ENCODE data around the gene ANO1. TPM values are rescaled to one million over a fixed set of nuclear protein-coding genes. Genes with fewer than 3 reads are reported as not detected.

Gene ANO1
- polyA plus RNA-seq, 3 donors, result not detected

DNA sequence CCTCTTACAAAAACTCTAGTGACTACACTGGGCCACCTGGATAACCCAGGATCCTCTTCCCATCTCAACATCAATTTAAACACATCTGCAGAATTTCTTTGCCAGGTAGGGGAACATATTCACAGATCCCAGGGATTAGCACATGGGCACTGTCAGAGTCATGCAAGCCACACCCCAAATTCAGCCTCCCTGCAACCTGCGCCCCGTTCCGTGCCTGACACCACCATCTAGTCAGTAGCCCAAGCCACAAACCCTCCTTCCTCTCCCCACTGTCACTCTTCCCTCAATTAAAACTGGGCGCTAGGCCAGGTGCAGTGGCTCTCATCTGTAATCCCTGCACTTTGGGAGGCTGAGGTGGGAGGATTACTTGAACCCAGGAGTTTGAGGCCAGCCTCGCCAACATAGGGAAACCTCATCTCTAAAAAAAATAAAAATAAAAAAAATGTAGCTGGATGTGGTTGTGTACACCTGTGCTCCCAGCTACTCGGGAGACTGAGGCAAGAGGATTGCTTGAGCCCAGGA is 131.3 kb downstream of the ANO1 start:
- Histone ChIP-seq H3K4me2 (replicated peaks; ENCODE audit: extremely low read depth, low read length, poor library complexity, severe bottlenecking) (no peak overlapping the region), H3K4me3 (replicated peaks in 1 of 3; ENCODE audit: low read depth in 2 of 3, low read length in 3 of 3) (no peak overlapping the region), H3K36me3 (replicated peaks in 1 of 2; ENCODE audit: control insufficient read depth in 1 of 2, insufficient read depth in 2 of 2, low read length in 2 of 2) (peaks cover 36 to 50% of the 10 kb centered on the region in 2 donors), H3K9ac (ENCODE audit: insufficient read depth, low read length, poor library complexity, severe bottlenecking) (no peak overlapping the region), H3K4me1 (ENCODE audit: control insufficient read depth in 1 of 2, insufficient read depth in 2 of 2, low read length in 2 of 2) (peaks cover 6 to 10% of the 10 kb centered on the region in 2 donors), H3K27ac (ENCODE audit: low read depth in 1 of 2, low read length in 2 of 2) (no peak overlapping the region), H3K27me3 (ENCODE audit: control insufficient read depth in 2 of 2, insufficient read depth in 2 of 2, low read length in 2 of 2) (no peaks in the 10 kb centered on the region), H2AFZ (ENCODE audit: insufficient read depth, low read depth, low read length, poor library complexity, severe bottlenecking) (no peak overlapping the region), H4K20me1 (ENCODE audit: insufficient read depth, low read length) (peaks cover 58% of the 10 kb centered on the region), H3K9me3 (replicated peaks in 1 of 2; ENCODE audit: control insufficient read depth in 1 of 2, insufficient read depth in 1 of 2, low read length in 2 of 2) (no peaks in the 10 kb centered on the region), H3K79me2 (ENCODE audit: insufficient read depth, low read length) (peaks cover 33% of the 10 kb centered on the region)
- Mint-ChIP-seq H3K4me3 (no peak overlapping the region), H3K27me3 (ENCODE audit: low read depth in 3 of 3) (peaks cover 2 to 6% (median 2%) of the 10 kb centered on the region in 3 donors), H3K4me1 (peaks cover 17% of the 10 kb centered on the region), H3K27ac (peak overlapping the region in 2 of 7 donors; percentile 12 to 28), H3K36me3 (peaks cover 51 to 54% of the 10 kb centered on the region in 2 donors), H3K9me3 (no peaks in the 10 kb centered on the region)
- DNase-seq, result no peak
- TF ChIP-seq, protein P1, sequence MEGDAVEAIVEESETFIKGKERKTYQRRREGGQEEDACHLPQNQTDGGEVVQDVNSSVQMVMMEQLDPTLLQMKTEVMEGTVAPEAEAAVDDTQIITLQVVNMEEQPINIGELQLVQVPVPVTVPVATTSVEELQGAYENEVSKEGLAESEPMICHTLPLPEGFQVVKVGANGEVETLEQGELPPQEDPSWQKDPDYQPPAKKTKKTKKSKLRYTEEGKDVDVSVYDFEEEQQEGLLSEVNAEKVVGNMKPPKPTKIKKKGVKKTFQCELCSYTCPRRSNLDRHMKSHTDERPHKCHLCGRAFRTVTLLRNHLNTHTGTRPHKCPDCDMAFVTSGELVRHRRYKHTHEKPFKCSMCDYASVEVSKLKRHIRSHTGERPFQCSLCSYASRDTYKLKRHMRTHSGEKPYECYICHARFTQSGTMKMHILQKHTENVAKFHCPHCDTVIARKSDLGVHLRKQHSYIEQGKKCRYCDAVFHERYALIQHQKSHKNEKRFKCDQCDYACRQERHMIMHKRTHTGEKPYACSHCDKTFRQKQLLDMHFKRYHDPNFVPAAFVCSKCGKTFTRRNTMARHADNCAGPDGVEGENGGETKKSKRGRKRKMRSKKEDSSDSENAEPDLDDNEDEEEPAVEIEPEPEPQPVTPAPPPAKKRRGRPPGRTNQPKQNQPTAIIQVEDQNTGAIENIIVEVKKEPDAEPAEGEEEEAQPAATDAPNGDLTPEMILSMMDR (IDR thresholded peaks at IDR 0.05), result no peak
- WGBS (ENCODE audit: insufficient coverage), result 79% methylated on average over 4 of the region's 6 CpGs
- intact Hi-C loops (cut with micrococcal nuclease), result loop anchor here in 1 of 2 donors (10.0 kb wide), 1 partner anchor 215 kb away; no protein-coding TSS in a partner anchor

DNA sequence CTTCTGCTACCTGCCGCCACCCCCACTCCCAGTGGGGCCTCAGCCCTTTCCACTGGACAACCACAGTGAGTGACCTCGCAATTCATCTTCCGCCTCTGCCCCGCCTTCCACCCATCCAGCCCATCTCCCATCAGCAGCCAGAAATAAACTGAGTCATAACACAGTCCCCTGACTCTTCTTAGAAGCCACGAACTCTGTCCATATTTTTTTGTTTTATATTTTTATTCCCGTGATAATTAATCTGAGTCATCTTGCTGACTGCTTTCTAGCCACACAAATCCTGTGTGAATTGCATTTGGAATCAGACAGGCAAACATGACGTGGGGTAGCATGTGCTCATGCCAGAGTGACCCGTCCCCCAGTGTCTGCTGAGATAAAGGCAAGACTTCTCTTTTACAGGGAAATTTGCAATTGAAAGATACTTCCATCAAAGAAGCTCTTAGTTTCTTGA is 132.0 kb downstream of the ANO1 start:
- H3K27me3 ChIP-seq (ENCODE audit: control insufficient read depth in 2 of 2, insufficient read depth in 2 of 2, low read length in 2 of 2), result no peaks in the 10 kb centered on the region
- no peak overlapping the region for H3K4me2 ChIP-seq (replicated peaks; ENCODE audit: extremely low read depth, low read length, poor library complexity, severe bottlenecking)
- H3K27ac Mint-ChIP-seq, result peak overlapping the region in 3 of 7 donors; percentile 41 to 67 (median 52)
- intact Hi-C loops (cut with micrococcal nuclease), result no loop called here
- peaks cover 45 to 48% of the 10 kb centered on the region in 2 donors for H3K36me3 Mint-ChIP-seq
- peaks cover 0 to 4% of the 10 kb centered on the region in 2 donors for H3K4me1 ChIP-seq (ENCODE audit: control insufficient read depth in 1 of 2, insufficient read depth in 2 of 2, low read length in 2 of 2)
- peaks cover 52% of the 10 kb centered on the region for H4K20me1 ChIP-seq (ENCODE audit: insufficient read depth, low read length)
- H2AFZ ChIP-seq (ENCODE audit: insufficient read depth, low read depth, low read length, poor library complexity, severe bottlenecking), result no peak overlapping the region
- no peak overlapping the region for H3K4me3 ChIP-seq (replicated peaks in 1 of 3; ENCODE audit: low read depth in 2 of 3, low read length in 3 of 3)
- no peaks in the 10 kb centered on the region for H3K9me3 ChIP-seq (replicated peaks in 1 of 2; ENCODE audit: control insufficient read depth in 1 of 2, insufficient read depth in 1 of 2, low read length in 2 of 2)
- TF ChIP-seq, protein P1 (IDR thresholded peaks at IDR 0.05), result no peak
- no peak overlapping the region for H3K4me3 Mint-ChIP-seq
- H3K36me3 ChIP-seq (replicated peaks in 1 of 2; ENCODE audit: control insufficient read depth in 1 of 2, insufficient read depth in 2 of 2, low read length in 2 of 2), result peaks cover 36 to 45% of the 10 kb centered on the region in 2 donors
- H3K27ac ChIP-seq (ENCODE audit: low read depth in 1 of 2, low read length in 2 of 2), result no peak overlapping the region
- peaks cover 27% of the 10 kb centered on the region for H3K79me2 ChIP-seq (ENCODE audit: insufficient read depth, low read length)
- DNase-seq, result no peak
- 81% methylated on average over 5 of the region's 8 CpGs for WGBS (ENCODE audit: insufficient coverage)
- H3K4me1 Mint-ChIP-seq, result peaks cover 10% of the 10 kb centered on the region
- no peak overlapping the region for H3K9ac ChIP-seq (ENCODE audit: insufficient read depth, low read length, poor library complexity, severe bottlenecking)
- no peaks in the 10 kb centered on the region for H3K9me3 Mint-ChIP-seq
- peaks cover 2 to 6% (median 2%) of the 10 kb centered on the region in 3 donors for H3K27me3 Mint-ChIP-seq (ENCODE audit: low read depth in 3 of 3)
